Stimulated activated CD4-positive, alpha-beta T cell treated with anti-CD3 and anti-CD28 coated beads, Interleukin-4, amount 100 ng/mL, for 48 hours (primary cell): Measurements from ENCODE around the gene SWAP70.
"Not testable (repeated sequence)": the region's sequence is repeated elsewhere in the genome, so short reads cannot be mapped to it uniquely, and the experiment has no call there.

Experiments used
- DNase-seq, 2 donors: peaks; one replicate each; pipeline ENCODE4 v3.0.0-alpha.2; 2020; ENCODE audit warnings: low read depth in 2 of 2

Gene SWAP70

DNA sequence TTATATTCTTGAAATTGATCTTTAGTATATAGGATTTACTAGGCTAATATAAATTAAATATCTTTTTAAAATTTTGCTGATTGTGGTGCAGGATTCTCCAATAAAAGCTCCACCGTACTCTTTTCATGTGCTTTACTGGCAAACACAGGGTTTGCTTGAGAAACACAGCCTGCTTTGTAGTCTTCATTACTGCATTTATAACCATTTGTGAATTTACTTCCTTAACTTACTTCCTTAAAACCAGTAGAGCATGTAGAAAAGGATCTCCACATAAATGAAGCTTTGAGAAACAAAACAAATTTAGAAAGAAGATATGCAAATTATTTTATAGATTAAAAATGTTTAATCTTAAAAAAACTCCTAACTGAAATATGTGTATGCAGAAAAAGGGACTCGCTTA is 28.8 kb downstream of the SWAP70 start:
- DNase-seq = no peak

DNA sequence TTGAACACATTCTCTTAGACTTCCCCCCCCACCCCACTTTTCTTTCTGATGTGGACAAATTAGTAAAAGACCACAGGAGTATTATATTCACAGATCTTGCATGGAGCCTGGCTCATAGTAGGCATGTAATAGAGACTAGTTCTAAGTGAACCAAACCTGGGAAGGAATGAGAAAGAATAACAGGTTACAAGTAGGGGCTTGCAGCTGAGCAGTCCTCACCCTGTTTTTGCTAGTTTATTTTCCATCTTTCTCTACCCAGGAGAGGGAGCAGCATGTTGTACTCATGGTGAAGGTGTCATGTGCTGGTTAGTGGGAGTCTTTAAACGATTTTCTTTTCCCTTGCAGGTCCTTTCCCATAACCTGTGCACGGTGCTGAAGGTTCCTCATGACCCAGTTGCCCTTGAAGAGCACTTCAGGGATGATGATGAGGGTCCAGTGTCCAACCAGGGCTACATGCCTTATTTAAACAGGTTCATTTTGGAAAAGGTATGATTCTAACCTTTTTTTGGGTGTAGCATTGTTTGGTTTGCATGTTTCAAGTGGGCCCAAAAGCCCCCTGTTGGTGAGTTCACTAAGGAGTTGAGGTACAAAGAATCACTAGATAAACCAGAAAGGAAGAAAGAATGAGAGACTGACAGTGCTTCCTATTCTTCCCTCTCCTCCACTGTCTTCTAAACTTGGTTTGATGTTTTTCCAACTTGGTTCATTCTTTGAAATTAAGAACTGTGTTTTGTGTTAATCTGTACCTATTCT is 30.1 kb downstream of the SWAP70 start:
- DNase-seq = no peak

DNA sequence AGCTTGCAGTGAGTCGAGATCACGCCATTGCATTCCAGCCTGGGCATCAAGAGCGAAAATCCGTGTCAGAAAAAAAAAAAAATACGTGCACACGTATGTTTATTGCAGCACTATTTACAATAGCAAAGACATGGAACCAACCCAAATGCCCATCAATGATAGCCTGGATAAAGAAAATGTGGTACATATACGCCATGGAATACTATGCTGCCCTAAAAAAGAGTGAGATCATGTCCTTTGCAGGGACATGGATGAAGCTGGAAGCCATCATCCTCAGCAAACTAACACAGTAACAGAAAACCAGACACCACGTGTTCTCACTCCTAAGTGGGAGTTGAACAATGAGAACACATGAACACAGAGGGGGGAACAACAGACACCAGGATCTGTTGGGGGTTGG is 31.4 kb downstream of the SWAP70 start:
- not testable (repeated sequence) for DNase-seq

DNA sequence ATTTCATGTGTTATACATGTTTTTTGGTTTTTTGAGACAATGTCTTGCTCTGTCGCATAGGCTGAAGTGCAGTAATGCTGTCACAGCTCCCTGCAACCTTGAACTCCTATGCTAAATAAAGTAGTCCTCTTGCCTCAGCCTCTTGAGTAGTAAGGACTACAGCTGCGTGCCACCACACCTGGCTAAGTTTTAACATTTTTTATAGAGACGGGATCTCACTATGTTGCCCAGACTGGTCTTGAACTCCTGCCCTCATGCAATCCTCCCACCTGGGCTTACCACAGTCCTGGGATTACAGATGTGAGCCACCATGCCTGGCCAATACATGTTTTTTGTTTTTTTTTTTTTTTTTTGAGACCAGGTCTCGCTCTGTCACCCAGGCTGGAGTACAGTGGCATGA is 33.9 kb downstream of the SWAP70 start:
- DNase-seq = no peak

DNA sequence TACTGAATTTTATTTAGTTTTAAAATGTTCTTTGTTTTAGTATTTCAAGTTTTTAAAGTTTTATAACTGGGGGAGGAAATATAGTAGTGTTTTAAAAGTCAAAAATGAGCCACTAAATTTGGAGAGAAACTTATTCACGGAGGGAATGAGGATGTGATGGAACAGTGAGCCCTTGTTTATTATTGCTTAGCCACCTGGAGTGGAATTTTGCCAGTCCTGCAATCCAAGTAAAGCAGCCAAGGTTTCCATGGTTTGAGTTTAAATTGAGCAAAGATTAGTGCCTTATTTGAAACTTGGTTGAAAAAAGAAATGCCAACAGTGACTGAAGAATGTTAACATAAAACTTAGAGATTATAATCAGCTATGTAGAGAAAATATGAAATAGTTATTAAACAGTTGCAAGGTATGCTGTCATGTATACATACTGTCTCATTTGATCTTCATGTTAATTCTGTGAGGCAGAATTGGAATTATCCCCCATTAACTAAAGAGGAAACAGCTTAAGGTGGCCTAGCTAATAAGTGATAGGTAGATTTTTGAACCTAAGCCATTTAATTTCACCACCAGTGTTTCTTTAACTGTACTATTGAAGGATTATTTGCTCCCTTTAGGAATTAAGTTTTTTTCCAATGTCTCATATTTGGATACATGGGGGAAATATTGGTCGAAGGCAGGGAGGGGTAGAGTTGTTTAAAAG is 36.4 kb downstream of the SWAP70 start:
- no peak for DNase-seq

DNA sequence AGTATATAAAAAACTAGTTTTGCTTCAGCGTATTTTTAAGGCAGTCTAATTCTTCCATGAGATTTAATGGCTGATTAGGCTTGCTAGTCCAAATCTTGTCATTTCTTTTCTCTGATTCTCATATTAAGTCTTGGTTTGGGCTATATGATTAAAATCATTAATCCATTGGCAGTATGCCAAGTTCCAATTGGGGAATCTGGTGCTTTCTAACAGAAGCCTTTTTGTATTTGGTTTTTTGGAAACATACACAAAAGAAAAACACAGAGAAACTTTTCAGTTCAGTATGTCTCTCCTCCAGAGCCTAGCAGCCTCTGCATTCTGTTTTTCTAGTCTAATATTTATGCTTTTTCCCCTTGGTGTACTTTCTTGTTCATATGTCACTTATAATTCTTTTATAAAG is 37.9 kb downstream of the SWAP70 start:
- no peak for DNase-seq

DNA sequence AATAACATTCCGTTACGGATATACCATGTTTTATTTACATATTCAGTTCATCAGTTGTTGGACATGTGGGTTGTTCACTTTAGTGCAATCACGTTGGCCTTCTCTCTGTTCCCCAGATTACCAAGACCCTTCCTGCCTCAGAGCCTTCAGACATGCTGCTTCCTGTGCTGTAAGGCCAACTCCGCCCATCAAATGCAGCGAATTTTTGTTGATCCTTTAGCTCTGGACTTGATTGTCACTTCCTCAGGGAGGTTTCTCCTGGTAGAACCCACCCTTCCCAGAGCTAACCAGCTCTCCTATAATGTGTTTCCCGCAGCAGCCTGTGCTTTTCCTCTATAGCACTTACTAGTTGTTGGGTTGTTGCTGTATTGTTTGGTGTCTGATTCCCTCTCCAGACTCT is 39.4 kb downstream of the SWAP70 start:
- DNase-seq = no peak

DNA sequence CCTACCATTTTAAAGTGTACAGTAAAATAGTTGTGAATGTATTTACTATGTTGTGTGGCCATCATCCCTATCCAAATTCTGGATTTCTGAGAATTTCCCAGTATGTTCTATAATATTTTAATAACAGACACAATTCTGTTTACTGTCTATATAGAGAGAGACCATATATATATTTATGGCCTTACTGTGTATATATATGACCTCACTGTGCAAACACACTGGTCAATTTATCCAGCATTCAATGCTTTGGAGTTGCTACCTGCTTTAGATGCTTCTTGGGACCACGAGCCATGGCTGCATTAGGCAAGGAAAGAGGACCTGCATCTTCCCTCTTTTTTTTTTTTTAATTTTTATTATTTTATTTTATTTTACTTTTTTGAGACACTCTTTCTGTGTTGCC is 40.2 kb downstream of the SWAP70 start:
- DNase-seq = no peak

DNA sequence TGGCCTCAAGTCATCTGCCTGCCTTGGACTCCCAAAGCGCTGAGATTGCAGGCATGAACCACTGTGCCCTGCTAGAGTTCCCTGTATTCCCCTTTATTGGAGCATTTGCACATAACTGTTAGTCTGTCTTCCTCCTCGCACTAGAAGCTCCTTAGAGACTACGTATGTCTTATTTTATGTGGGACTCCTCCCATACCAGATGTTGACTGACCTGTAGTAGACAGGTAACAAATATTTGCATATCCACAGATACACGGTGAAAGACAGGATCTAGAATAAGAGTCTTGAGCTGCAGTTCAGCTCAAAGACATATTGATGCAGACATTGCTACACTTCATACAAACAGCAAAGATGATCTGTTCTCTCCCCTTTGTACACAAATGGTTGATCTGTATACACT is 40.7 kb downstream of the SWAP70 start:
- DNase-seq = no peak

DNA sequence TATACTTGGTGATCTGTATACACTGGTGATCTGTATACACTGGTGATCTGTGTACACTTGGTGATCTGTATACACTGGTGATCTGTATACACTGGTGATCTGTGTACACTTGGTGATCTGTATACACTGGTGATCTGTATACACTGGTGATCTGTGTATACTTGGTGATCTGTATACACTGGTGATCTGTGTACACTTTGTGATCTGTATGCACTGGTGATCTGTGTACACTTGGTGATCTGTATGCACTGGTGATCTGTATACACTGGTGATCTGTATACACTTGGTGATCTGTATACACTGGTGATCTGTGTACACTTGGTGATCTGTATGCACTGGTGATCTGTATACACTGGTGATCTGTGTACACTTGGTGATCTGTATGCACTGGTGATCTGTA is 41.5 kb downstream of the SWAP70 start:
- DNase-seq = not testable (repeated sequence)

DNA sequence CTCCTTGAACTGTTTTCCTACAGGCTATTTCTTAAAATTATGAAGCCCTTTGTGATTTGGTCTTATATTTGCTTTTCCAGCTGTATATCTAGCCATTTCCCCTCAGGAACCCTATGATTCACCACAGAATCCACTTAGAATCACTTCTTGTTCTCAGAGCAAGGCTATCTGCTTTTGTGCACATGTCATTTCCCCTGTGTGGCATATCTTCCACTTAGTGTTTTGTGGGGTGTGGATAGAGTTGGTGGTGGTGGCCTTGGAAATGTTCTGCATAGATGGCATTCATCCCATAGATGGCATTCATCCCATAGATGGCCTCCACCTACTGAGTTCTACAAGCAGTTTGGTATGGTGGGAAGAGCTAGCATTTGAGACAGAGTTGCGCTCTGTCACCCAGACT is 44.7 kb downstream of the SWAP70 start:
- DNase-seq = no peak

DNA sequence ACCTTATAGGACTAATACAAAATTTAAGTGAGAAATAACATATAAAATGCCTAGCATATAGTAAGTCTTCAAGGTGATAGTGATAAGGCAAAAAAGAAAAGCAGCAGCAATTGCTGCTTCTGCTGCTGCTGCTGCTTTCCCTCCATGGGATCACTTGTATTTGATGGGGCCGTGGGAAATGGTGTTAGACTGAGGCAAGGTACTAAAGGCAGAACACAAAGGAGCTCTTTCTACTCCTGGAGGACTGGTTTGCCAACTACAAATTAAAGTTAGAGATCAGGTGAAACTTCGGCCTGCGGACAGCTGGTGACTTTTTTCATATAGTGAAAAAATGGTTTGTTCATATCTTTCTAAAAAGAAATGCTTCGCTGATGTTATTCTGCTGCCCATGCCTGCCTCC is 46.3 kb downstream of the SWAP70 start:
- DNase-seq = no peak

DNA sequence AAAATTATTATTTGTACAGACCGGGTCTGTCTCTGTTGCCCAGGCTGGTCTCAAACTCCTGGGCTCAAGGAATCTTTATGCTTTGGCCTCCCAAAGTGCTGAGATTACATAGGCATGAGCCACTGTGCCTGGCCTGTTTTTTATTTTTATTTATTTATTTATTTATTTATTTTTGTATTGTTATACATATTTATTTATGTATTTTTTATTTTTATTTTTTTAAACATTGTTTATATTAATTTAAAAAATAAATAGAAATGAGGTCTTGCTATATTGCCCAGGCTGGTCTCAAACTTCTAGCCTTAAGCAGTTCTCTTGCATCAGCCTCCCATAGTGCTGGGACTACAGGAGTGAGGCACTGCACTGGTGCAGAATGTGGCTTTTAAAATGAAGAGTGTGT is 47.0 kb downstream of the SWAP70 start:
- DNase-seq = no peak

DNA sequence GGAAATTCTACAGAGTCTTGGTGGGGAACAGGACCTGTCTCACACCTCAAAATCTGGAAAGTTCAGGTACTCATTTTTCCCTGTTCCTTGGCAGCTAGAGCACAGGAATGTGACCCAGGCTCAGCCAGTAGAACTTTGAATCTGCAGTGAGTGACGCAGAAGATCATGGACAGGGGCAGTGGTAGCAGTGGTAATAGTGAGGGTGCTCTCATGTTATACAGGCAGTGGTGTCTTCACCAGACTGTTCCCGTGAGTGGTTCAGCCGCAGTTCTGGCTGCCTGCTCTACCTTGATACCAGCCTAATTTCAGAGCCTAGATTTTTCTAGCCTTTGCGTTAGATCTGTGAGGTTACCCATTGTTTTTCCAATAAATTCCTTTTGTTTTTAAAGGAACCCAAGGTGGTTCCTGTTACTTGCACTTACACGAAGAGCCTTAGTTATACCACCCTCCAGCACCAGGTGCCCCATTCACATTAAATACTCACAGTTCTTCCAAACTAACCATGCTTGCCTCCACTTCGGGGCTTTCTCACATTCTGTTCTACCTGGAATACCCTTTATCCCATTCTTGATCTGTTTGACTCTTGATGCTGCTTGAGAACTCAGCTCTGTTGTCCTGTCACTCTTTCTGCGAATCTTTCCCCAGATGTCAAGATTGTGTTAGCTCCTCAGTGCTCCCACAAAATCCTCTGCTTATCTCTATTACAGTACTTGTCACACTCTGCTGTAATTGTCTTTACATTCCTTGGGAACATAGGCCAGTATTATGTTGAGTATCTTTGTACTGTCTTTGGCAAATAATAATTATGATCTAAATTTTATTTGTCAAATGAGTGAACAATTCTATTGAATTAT is 47.8 kb downstream of the SWAP70 start:
- no peak for DNase-seq

DNA sequence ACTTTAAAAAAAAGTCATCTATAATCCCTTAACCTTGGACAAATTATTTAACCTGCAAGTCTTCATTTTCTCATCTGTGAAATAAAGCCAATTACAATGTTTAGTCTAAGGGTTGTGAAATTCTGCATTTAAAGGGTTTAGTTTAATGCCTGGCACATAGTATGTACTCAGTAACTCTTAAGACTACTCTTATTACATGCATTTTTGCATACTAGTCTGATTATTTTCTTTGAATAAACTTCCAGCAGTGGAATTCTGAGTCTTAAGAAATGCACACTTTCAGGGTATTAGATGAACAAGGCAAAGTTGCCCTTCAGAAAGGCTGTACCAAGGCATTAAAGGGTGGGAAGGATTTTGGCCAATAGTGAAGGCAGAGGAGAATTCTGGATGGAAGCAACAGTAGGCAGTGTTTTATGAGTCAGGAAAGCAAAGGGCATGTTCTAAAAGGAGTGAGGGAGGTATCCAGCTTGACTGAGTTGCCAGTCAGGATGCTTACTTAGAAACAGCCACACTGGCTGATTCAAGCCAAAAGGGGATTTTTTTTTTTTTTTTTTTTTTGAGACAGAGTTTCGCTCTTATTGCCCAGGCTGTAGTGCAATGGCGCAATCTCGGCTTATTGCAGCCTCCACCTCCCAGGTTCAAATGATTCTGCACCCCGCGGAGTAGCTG is 50.5 kb downstream of the SWAP70 start:
- DNase-seq = no peak

DNA sequence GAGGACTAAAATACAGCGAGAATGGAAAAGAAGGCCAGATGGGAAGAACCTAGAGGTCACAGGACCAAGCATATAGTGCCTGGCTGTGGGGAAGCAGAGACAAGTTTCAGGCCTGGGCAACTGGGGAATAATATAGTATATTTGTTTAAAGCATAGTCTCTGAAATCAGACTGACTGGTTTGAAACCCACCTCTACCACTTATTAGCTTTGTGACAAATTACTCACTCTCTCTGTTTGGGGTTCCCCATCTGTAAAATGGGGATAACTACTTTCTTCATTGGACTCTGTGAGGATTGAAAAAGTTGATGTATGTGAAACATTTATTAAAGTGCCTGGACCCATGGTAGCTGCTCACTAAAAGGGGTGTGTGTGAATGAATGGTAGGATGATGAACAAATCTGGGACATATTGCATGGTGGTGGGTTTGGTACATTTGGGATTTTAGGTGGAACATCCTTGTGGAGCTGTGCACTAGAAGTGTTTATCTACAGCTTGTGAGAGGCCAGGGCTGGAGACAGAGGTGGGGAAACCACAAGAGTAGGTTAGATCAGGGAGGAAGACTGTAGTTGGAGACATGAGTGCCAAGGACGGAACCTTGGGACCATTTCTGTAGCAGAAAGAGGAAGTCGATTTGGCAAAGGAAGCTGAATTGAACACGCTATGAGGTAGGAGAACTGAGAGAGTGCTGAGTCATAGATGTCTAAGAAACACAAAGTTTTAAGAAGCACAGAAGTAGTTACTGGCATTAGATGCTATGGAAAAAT is 52.6 kb downstream of the SWAP70 start:
- DNase-seq = no peak

DNA sequence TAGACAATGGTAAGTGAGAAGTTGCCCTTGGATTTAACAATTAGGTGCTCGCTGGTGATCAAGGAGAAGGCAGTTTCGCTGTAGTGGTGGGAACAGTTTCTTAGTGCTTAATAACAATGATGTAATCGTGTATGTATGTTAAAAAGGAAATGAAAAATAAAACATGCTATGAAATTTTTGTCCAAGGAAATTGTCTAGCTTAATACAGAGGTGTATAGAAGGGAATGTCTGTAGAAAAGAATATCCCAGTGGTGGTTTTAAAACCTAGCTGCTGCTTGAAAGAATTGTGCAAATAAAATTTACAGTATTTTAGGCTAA is 53.1 kb downstream of the SWAP70 start:
- DNase-seq = no peak

DNA sequence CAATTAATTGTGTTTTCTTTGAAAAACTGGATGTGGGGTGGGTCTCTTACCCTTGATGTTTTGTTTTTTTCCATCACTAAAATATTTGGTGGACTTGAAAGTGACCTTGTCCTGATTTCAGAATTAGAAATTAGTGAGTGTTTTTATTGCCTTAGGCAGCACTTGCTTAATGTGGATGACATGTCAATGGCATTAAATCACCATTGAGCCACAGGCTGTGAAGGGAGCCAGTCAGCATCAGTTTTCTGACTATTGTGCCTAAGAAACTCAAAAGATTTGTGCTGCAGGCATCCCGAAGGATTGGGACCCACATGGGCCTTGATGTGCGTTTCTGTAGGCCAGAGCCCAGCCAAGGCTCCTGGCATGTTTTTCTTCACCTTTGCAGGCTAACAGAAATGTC is 53.8 kb downstream of the SWAP70 start:
- no peak for DNase-seq

DNA sequence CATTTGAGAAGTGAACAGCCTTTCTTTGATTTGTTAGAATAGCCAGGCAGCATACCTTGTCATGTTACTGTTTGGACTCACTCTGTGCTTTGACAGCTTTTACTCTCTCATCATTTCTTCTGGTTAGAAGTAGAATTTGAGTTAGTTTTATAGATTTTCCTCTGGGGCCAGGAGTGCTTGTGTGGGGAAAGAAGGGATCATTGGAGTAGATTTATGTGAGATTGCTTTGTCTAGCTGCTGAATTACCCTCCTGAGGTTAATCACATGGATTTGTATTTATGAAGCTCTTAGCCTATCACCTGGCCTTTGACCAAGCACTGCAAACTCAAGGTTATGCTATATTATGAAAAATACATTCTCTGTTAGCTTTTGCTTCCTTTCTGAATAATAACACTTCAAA is 54.3 kb downstream of the SWAP70 start:
- DNase-seq = no peak

DNA sequence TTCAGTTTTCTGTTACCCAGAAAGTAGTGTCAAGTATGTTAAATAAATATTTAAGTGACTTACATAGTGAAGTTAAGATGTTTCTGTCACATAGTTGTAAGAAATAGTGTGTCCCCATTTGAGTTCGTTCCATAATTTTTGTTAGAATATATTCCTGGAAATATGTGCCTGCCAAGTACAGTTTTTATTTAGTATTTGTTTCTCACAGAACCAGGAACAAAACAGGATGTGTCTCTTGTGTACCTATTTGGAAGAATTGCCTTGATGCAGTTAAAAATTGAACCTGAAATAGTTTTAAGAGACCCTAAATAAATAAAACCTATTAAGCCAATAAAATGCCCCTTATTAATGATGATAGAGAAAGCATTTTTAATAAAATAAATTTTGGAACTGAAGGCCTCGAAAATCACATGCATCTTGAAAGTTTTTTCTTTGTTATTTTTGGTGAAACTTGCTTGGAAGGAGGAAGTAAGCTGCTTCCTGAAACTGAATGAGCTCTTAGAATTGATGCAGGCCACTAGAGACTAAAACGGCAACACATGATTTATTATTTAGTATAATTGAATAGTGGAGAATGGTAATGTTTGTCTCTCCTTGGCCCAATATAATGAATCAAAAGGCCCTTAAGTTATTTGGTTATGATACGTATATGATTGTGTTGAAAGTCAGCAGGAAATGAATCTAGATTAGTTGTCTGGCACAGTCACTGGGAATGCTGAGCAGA is 55.9 kb downstream of the SWAP70 start:
- DNase-seq = no peak

DNA sequence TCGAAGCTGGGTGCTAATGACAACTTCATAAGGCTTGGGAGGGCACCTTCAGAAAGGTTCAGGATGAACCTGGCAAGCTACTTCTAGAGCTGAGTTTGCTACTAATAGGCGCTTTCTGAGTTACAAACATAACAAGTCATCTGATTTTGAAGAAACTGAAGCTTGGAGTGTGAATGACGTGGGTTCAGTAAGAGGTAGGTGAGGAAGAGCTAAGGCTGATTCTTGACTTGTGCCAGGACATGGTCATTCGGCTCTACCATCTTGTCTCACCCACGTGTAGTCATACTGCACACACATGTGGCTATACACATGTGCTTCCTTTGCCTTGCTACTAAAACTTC is 56.4 kb downstream of the SWAP70 start:
- no peak for DNase-seq
